Loucy (cell line): Measurements from ENCODE around the gene UVRAG.

Experiments
- H2AFZ ChIP-seq: fragments of 200-600 bp; sonication (generic); 2 replicates; pipeline ENCODE4 v1.6.0; 2016; ENCODE audit warnings: antibody characterized with exemption, mild to moderate bottlenecking, low read length, moderate library complexity
- H3F3A ChIP-seq: fragments of 200-600 bp; 2 replicates; pipeline ENCODE4 v1.6.0; 2016; ENCODE audit warnings: antibody characterized with exemption, low read depth, mild to moderate bottlenecking
- H3K27me3 ChIP-seq: fragments of 200-600 bp; sonication (generic); 2 replicates; pipeline ENCODE4 v1.6.1; 2014; ENCODE audit warnings: low read length, mild to moderate bottlenecking; ENCODE audit not compliant: insufficient read depth, poor library complexity, severe bottlenecking
- H3K36me3 ChIP-seq: fragments of 200-600 bp; sonication (generic); 2 replicates; pipeline ENCODE4 v1.6.1; 2016; ENCODE audit warnings: low read length; ENCODE audit not compliant: insufficient read depth
- H3K4me1 ChIP-seq: fragments of 200-600 bp; sonication (generic); 2 replicates; pipeline ENCODE4 v1.5.1; 2014; ENCODE audit warnings: low read length, mild to moderate bottlenecking; ENCODE audit not compliant: insufficient read depth, poor library complexity, severe bottlenecking
- H3K4me2 ChIP-seq: fragments of 200-600 bp; sonication (generic); 2 replicates; pipeline ENCODE4 v1.6.0; 2014; ENCODE audit warnings: antibody characterized with exemption, low read length, low read depth, mild to moderate bottlenecking; ENCODE audit not compliant: poor library complexity, severe bottlenecking
- H3K4me3 ChIP-seq: fragments of 200-600 bp; sonication (generic); 2 replicates; pipeline ENCODE4 v1.5.1; 2014; ENCODE audit warnings: low read length, mild to moderate bottlenecking, mixed read lengths; ENCODE audit not compliant: poor library complexity, severe bottlenecking
- H3K79me2 ChIP-seq: fragments of 200-600 bp; sonication (generic); 2 replicates; pipeline ENCODE4 v1.6.1; 2014; ENCODE audit warnings: low read length; ENCODE audit not compliant: insufficient read depth
- H3K9ac ChIP-seq: fragments of 200-600 bp; sonication (generic); 2 replicates; pipeline ENCODE4 v1.6.0; 2014; ENCODE audit warnings: mild to moderate bottlenecking, low read depth, low read length, moderate library complexity; ENCODE audit not compliant: poor library complexity, severe bottlenecking
- H3K9me2 ChIP-seq: fragments of 200-600 bp; sonication (generic); replicated peaks from 2 replicates; pipeline ENCODE4 v1.6.1; 2016; ENCODE audit warnings: low read depth, low read length, mixed read lengths
- H3K9me3 ChIP-seq: fragments of 200-600 bp; sonication (generic); 2 replicates; pipeline ENCODE4 v1.6.1; 2014; ENCODE audit warnings: mild to moderate bottlenecking, antibody characterized with exemption, low read length, low read depth; ENCODE audit not compliant: insufficient read depth
- H4K20me1 ChIP-seq: fragments of 200-600 bp; sonication (generic); 2 replicates; pipeline ENCODE4 v1.6.0; 2014; ENCODE audit warnings: antibody characterized with exemption, low read length, mild to moderate bottlenecking; ENCODE audit not compliant: insufficient read depth, poor library complexity, severe bottlenecking
- CTCF ChIP-seq: fragments of 200-600 bp; sonication (generic); conservative IDR thresholded peaks from 2 replicates; pipeline ENCODE4 v1.5.1; 2014; ENCODE audit warnings: mild to moderate bottlenecking, antibody characterized with exemption, low read length
- EZH2phosphoT487 ChIP-seq: fragments of 200-600 bp; IDR thresholded peaks from 2 replicates; pipeline ENCODE4 v1.6.1; 2018; ENCODE audit warnings: antibody characterized with exemption, mild to moderate bottlenecking, moderate library complexity, borderline replicate concordance

UVRAG gene

DNA sequence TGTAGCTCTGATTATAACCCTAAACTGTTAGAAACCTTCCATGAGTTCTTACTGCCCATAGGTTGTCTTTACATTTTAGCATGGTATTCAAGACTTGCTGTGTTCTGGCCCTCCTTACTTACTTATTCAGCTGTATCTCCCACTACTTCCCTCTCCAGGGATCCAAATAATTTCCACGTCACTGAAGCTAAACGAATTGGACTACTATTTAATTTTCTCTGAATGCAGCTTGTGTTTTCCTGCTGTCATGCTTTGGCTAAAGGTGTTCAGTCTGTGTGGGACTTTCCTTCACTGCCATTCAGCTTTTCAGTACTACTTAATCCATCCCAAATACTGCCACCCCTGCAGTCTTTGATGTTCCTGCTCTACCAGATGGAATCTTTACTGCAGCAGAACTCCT lies 88.3 kb downstream of the UVRAG start:
- Histone ChIP-seq H3K36me3 (no peaks in the 10 kb centered on the region), H3K4me3 (no peak overlapping the region), H3K4me1 (no peaks in the 10 kb centered on the region), H2AFZ (no peak overlapping the region), H3K9ac (no peak overlapping the region), H3F3A (no peaks in the 10 kb centered on the region), H4K20me1 (no peaks in the 10 kb centered on the region), H3K9me3 (no peaks in the 10 kb centered on the region), H3K4me2 (no peak overlapping the region), H3K9me2 (no peaks in the 10 kb centered on the region), H3K27me3 (no peaks in the 10 kb centered on the region), H3K79me2 (peaks cover 6% of the 10 kb centered on the region; the same call in 1 of the 2 replicates)
- TF ChIP-seq EZH2phosphoT487 (no peak), CTCF (no peak)

DNA sequence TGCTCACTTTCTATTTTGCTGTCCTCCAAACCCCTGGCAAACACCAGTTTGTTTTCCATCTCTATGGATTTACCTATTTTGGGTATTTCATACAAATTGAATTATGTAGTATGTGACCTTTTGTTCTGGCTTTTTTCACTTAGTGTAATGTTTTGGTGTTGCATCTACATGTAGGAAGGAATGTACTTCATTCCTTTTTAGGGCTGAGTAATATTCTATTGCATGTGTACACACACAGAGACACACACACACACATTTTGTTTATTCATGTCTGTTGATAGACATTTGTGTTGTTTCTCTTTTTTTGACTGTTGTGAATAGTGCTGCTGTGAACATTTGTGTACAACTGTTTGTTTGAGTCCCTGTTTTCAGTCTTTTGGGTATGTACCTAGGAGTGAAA lies 90.4 kb downstream of the UVRAG start:
- Histone ChIP-seq H3K27me3 (no peaks in the 10 kb centered on the region), H2AFZ (no peak overlapping the region), H3K4me2 (no peak overlapping the region), H3K9me3 (no peaks in the 10 kb centered on the region), H3K9me2 (no peaks in the 10 kb centered on the region), H4K20me1 (no peaks in the 10 kb centered on the region), H3K79me2 (peaks cover 6% of the 10 kb centered on the region; the same call in 1 of the 2 replicates), H3K4me1 (no peaks in the 10 kb centered on the region), H3K4me3 (no peak overlapping the region), H3K9ac (no peak overlapping the region), H3K36me3 (no peaks in the 10 kb centered on the region), H3F3A (no peaks in the 10 kb centered on the region)
- no peak for TF ChIP-seq EZH2phosphoT487
- no peak for TF ChIP-seq CTCF

DNA sequence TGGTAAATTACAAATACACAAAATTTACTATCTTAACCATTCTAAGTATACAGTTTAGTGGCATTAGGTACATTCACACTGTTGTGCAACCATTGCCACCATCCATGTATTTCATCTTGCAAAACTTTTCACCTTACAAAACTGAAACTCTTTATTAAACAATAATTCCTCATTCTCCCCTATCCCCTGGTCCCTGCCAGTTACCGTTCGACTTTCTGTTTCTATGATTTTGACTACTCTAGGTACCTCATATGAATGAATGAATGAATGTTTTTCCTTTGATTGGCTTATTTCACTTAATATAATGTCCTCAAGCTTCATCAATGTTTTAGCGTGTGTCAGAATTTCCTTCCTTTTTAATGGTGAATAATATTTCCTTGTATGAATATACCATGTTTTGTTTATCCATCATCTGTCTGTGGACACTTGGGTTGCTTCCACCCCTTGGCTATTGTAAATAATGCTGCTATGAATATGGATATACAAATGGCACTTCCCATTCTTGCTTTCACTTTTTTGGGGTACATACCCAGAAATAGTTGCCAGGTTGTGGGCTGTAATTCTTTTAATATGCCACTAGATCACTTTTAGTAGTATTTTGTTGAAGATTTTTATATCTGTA lies 93.0 kb downstream of the UVRAG start:
- no peak overlapping the region for H3K9ac ChIP-seq
- no peaks in the 10 kb centered on the region for H3K9me2 ChIP-seq
- no peaks in the 10 kb centered on the region for H4K20me1 ChIP-seq
- H3K79me2 ChIP-seq: peaks cover 6% of the 10 kb centered on the region; the same call in 1 of the 2 replicates
- H3K27me3 ChIP-seq: no peaks in the 10 kb centered on the region
- peaks cover 9% of the 10 kb centered on the region; the same call in 1 of the 2 replicates for H3K36me3 ChIP-seq
- H2AFZ ChIP-seq: no peak overlapping the region
- no peaks in the 10 kb centered on the region for H3K4me1 ChIP-seq
- no peak for TF ChIP-seq EZH2phosphoT487
- no peak for TF ChIP-seq CTCF
- no peaks in the 10 kb centered on the region for H3F3A ChIP-seq
- H3K4me3 ChIP-seq: no peak overlapping the region
- no peak overlapping the region for H3K4me2 ChIP-seq
- no peaks in the 10 kb centered on the region for H3K9me3 ChIP-seq
